Measurements from ENCODE around the gene PTPN5. TPM values are rescaled to one million over a fixed set of nuclear protein-coding genes. Genes with fewer than 3 reads are reported as not detected.

Gene PTPN5
- total RNA-seq, 1 donor from 2014 or later: 0.47 TPM

DNA sequence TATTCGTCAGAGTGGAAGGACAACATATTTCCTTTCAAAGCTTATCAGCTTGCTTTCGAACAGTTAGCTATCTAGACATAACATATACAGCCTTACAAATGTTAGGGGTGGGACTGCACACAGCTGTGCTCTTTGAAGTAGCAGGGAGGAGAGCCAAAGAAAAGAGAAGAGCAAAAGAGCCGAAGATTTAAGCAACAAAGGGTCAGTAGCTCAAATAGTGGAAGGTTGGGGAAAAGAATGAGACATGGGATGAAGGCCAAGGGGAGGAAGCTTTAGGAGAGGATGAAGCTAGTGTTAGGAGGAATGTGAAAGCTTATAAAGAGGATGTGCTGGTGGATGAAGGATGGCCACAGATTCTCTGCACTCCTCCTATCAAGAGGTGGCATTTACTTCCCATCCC is 33.8 kb downstream of the PTPN5 start:
- Histone ChIP-seq H3K36me3 (no peaks in the 10 kb centered on the region), H3K27me3 (ENCODE audit: low read depth) (peaks cover 14% of the 10 kb centered on the region), H3K4me3 (no peak overlapping the region), H3K27ac (replicated peaks) (no peak overlapping the region), H3K9me3 (replicated peaks) (no peaks in the 10 kb centered on the region), H3K4me1 (no peaks in the 10 kb centered on the region)
- no peak for TF ChIP-seq CTCF (IDR thresholded peaks at IDR 0.05; ENCODE audit: borderline replicate concordance)
- intact Hi-C loops (cut with micrococcal nuclease): no loop called here
- DNase-seq: no peak

DNA sequence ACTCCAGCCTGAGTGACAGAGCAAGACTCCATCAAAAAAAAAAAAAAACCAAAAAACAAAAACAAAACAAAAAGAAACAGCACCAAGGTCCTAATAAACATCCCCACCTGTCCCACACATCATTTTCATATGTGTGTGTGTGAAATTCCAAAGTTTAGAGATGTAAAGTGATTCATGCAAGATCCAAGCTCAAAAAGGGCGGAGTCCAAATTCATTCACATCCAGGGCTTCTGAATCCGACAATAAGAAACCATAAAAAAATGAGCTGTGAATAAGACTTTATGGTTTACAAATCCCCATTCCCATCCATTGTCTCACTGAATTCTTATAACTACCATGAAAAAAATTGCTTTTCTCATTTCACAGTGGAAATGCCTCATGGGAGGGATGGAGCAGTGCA is 34.7 kb downstream of the PTPN5 start:
- intact Hi-C loops (cut with micrococcal nuclease): no loop called here

DNA sequence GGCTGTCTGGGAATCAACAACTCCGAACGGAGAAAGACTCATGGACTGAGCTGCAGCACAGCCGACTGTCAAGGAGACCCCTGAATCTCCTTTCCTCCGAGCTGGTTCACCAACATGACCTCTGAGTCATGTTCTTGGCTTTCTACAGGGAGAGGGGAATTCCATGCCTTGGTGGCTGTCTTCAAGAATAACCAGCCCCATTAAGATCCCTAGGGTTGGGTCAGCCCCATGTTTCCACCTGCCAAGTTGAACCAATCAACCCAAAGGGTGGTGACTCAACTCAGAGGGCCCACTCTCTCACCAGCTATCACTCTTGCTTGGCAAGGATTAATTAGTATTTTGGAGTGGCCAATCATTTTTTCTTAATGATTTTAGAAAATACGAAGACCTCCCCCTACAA is 37.3 kb downstream of the PTPN5 start:
- no peaks in the 10 kb centered on the region for H3K9me3 ChIP-seq (replicated peaks)
- intact Hi-C loops (cut with micrococcal nuclease): no loop called here
- peaks cover 24% of the 10 kb centered on the region for H3K27me3 ChIP-seq (ENCODE audit: low read depth)
- no peak overlapping the region for H3K27ac ChIP-seq (replicated peaks)
- no peak for TF ChIP-seq CTCF (IDR thresholded peaks at IDR 0.05; ENCODE audit: borderline replicate concordance)
- DNase-seq: no peak
- no peak overlapping the region for H3K4me3 ChIP-seq
- no peaks in the 10 kb centered on the region for H3K36me3 ChIP-seq
- H3K4me1 ChIP-seq: no peaks in the 10 kb centered on the region

More for the DNA sequence above, 34.7 kb downstream of the PTPN5 start:
- DNase-seq: no peak
- no peaks in the 10 kb centered on the region for H3K36me3 ChIP-seq
- H3K4me1 ChIP-seq: no peaks in the 10 kb centered on the region
- H3K4me3 ChIP-seq: no peak overlapping the region
- TF ChIP-seq CTCF (IDR thresholded peaks at IDR 0.05; ENCODE audit: borderline replicate concordance): no peak
- no peak overlapping the region for H3K27ac ChIP-seq (replicated peaks)
- peaks cover 14% of the 10 kb centered on the region for H3K27me3 ChIP-seq (ENCODE audit: low read depth)
- H3K9me3 ChIP-seq (replicated peaks): no peaks in the 10 kb centered on the region

DNA sequence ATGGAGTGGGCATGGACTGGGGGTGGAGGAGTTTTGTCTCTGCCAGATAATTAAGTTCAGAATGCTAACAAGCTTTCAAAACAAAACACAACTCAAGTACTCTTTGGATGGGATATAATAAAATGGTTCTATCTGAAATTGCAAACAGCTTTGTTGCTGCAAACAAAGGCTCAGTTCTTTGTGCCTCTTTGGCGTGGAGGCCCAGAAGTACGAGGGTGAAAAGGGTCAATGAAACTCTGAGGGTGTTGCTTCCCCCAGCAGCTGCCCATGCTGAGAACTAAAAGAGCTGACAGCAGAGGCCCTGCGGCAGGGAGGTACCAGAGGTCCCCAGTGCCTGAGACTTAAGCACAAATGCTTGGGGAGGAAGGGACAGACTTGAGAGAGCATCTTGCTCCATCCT is 39.1 kb downstream of the PTPN5 start:
- Histone ChIP-seq H3K9me3 (replicated peaks) (no peaks in the 10 kb centered on the region), H3K27ac (replicated peaks) (no peak overlapping the region), H3K36me3 (no peaks in the 10 kb centered on the region), H3K27me3 (ENCODE audit: low read depth) (peaks cover 24% of the 10 kb centered on the region), H3K4me1 (no peaks in the 10 kb centered on the region), H3K4me3 (no peak overlapping the region)
- TF ChIP-seq CTCF (IDR thresholded peaks at IDR 0.05; ENCODE audit: borderline replicate concordance): no peak
- DNase-seq: no peak
- intact Hi-C loops (cut with micrococcal nuclease): no loop called here

GRCh38 chr11:18750944-18751343 is 40.7 kb downstream of the PTPN5 start:
- Histone ChIP-seq H3K36me3 (no peaks in the 10 kb centered on the region), H3K27me3 (ENCODE audit: low read depth) (peaks cover 24% of the 10 kb centered on the region), H3K4me3 (no peak overlapping the region), H3K27ac (replicated peaks) (no peak overlapping the region), H3K9me3 (replicated peaks) (no peaks in the 10 kb centered on the region), H3K4me1 (no peaks in the 10 kb centered on the region)
- no peak for TF ChIP-seq CTCF (IDR thresholded peaks at IDR 0.05; ENCODE audit: borderline replicate concordance)
- no peak for DNase-seq
- intact Hi-C loops (cut with micrococcal nuclease): no loop called here
